Endodermal cell (in vitro differentiated cells): ENCODE results near the gene SNX7. TPM values are rescaled to one million over a fixed set of nuclear protein-coding genes. Genes with fewer than 3 reads are reported as not detected.

Experiments
- DNase-seq: peaks from one replicate; pipeline ENCODE4 v3.0.0-alpha.2; 2017
- H3K27ac ChIP-seq: 2 replicates; pipeline ENCODE4 v1.5.1; 2013; ENCODE audit warnings: mild to moderate bottlenecking, low read depth, low read length, moderate library complexity
- H3K27me3 ChIP-seq: 2 replicates; pipeline ENCODE4 v1.6.1; 2013; ENCODE audit warnings: mild to moderate bottlenecking, low read length, moderate library complexity; ENCODE audit not compliant: insufficient read depth, control insufficient read depth, poor library complexity, severe bottlenecking
- H3K36me3 ChIP-seq: 2 replicates; pipeline ENCODE4 v1.7.0; 2013; ENCODE audit warnings: mild to moderate bottlenecking, low read length, moderate library complexity; ENCODE audit not compliant: control insufficient read depth, insufficient read depth
- H3K4me1 ChIP-seq: one replicate; pipeline ENCODE4 v1.7.0; 2013; ENCODE audit warnings: low read length; ENCODE audit not compliant: control insufficient read depth, insufficient read depth
- H3K4me3 ChIP-seq: 2 replicates; pipeline ENCODE4 v1.5.1; 2013; ENCODE audit warnings: mild to moderate bottlenecking, low read length, moderate library complexity
- H3K9ac ChIP-seq: 2 replicates; pipeline ENCODE4 v1.6.1; 2013; ENCODE audit warnings: mild to moderate bottlenecking, low read length, moderate library complexity; ENCODE audit not compliant: poor library complexity, severe bottlenecking; ENCODE audit errors: extremely low read depth
- H3K9me3 ChIP-seq: 2 replicates; pipeline ENCODE4 v1.6.1; 2013; ENCODE audit warnings: mild to moderate bottlenecking, low read length, moderate library complexity; ENCODE audit not compliant: control insufficient read depth
- H3K27ac Mint-ChIP-seq: 2 replicates; pipeline ENCODE4 v1.8.0; 2020; ENCODE audit warnings: mixed read lengths
- H3K27me3 Mint-ChIP-seq: 2 replicates; pipeline ENCODE4 v1.8.0; 2021; ENCODE audit warnings: mild to moderate bottlenecking, mixed read lengths; ENCODE audit not compliant: insufficient read depth
- H3K36me3 Mint-ChIP-seq: 2 replicates; pipeline ENCODE4 v1.8.0; 2020; ENCODE audit warnings: low read depth, mixed read lengths
- H3K4me1 Mint-ChIP-seq: 2 replicates; pipeline ENCODE4 v1.8.0; 2020; ENCODE audit warnings: mixed read lengths
- H3K4me3 Mint-ChIP-seq: 2 replicates; pipeline ENCODE4 v1.8.0; 2020; ENCODE audit warnings: mild to moderate bottlenecking, moderate library complexity, mixed read lengths
- H3K9me3 Mint-ChIP-seq: 2 replicates; pipeline ENCODE4 v1.8.0; 2020; ENCODE audit warnings: mild to moderate bottlenecking, mixed read lengths
- CTCF ChIP-seq: fragments of 200-600 bp; sonication (generic); conservative IDR thresholded peaks from 2 replicates; pipeline ENCODE4 v1.5.0; 2021; ENCODE audit warnings: antibody characterized with exemption, mild to moderate bottlenecking
- WGBS, 2 experiments: methylation state at CpG; one replicate each; pipeline versions ENCODE4 v1.1.5 to v1.1.7; 2013; ENCODE audit warnings: missing lambda C conversion rate in 2 of 2, mixed read lengths in 1 of 2; ENCODE audit not compliant: insufficient coverage in 1 of 2, insufficient read length in 1 of 2; 5-methylcytosine and 5-hydroxymethylcytosine counted together
- total RNA-seq, 2 donors: library from RNA; stranded (reverse); fragmentation: NEBNext Ultra II Directional in 1 of 2; extraction: Animal tissue kit (Norgen Biotek cat#: 25700) in 1 of 2; gene quantifications; 2 replicates in 1 of 2; 3 replicates in 1 of 2; pipeline ENCODE4 v1.2.1, GENCODE V29; 2021

SNX7 gene
- total RNA-seq, 2 donors from 2014 or later: 37.5 to 41.5 TPM

- Histone ChIP-seq H3K36me3 (peaks cover 4% of the 10 kb centered on the region), H3K27me3 (no peaks in the 10 kb centered on the region), H3K4me3 (no peak overlapping the region), H3K4me1 (no peaks in the 10 kb centered on the region), H3K27ac (no peak overlapping the region), H3K9ac (no peak overlapping the region), H3K9me3 (no peaks in the 10 kb centered on the region)
- H3K4me3 Mint-ChIP-seq: no peak overlapping the region
- H3K9me3 Mint-ChIP-seq: no peaks in the 10 kb centered on the region
- peaks cover 9% of the 10 kb centered on the region for H3K36me3 Mint-ChIP-seq
- no peak for TF ChIP-seq CTCF
- no peak for DNase-seq
- 83% methylated on average over 1 of the region's 2 CpGs; no CpG with 5 or more reads in 1 of the 2 experiments for WGBS, 2 experiments
- no peak overlapping the region for H3K27ac Mint-ChIP-seq
- H3K4me1 Mint-ChIP-seq: no peaks in the 10 kb centered on the region
- H3K27me3 Mint-ChIP-seq: no peaks in the 10 kb centered on the region
Measured at GRCh38 chr1:98692482-98692881, 31.0 kb downstream of the SNX7 start.

GRCh38 chr1:98693385-98693784 lies 31.9 kb downstream of the SNX7 start:
- Histone ChIP-seq H3K9ac (no peak overlapping the region), H3K4me1 (no peaks in the 10 kb centered on the region), H3K27ac (no peak overlapping the region), H3K27me3 (no peaks in the 10 kb centered on the region), H3K4me3 (no peak overlapping the region), H3K36me3 (peaks cover 4% of the 10 kb centered on the region), H3K9me3 (no peaks in the 10 kb centered on the region)
- Mint-ChIP-seq H3K9me3 (no peaks in the 10 kb centered on the region), H3K4me1 (no peaks in the 10 kb centered on the region), H3K36me3 (peaks cover 7% of the 10 kb centered on the region), H3K27me3 (no peaks in the 10 kb centered on the region), H3K27ac (no peak overlapping the region), H3K4me3 (no peak overlapping the region)
- 98 to 100% methylated on average over 2 of the region's 2 CpGs for WGBS, 2 experiments
- no peak for DNase-seq
- no peak for TF ChIP-seq CTCF

GRCh38 chr1:98696077-98696476 lies 34.6 kb downstream of the SNX7 start:
- H3K4me3 Mint-ChIP-seq: no peak overlapping the region
- H3K27me3 ChIP-seq: no peaks in the 10 kb centered on the region

More at GRCh38 chr1:98696077-98696476, 34.6 kb downstream of the SNX7 start:
- no peak overlapping the region for H3K4me3 ChIP-seq
- 97% methylated on average over 3 of the region's 4 CpGs; no CpG with 5 or more reads in 1 of the 2 experiments for WGBS, 2 experiments
- H3K27ac ChIP-seq: no peak overlapping the region
- H3K9me3 Mint-ChIP-seq: no peaks in the 10 kb centered on the region
- H3K36me3 Mint-ChIP-seq: peaks cover 4% of the 10 kb centered on the region
- TF ChIP-seq CTCF: no peak
- no peak overlapping the region for H3K27ac Mint-ChIP-seq
- H3K4me1 Mint-ChIP-seq: no peaks in the 10 kb centered on the region
- no peaks in the 10 kb centered on the region for H3K27me3 Mint-ChIP-seq
- no peaks in the 10 kb centered on the region for H3K4me1 ChIP-seq
- H3K36me3 ChIP-seq: peaks cover 8% of the 10 kb centered on the region
- H3K9ac ChIP-seq: no peak overlapping the region
- no peak for DNase-seq
- H3K9me3 ChIP-seq: no peaks in the 10 kb centered on the region
